GM12878 (cell line): ENCODE measurements around the gene PNLIP. TPM values are rescaled to one million over a fixed set of nuclear protein-coding genes. Genes with fewer than 3 reads are reported as not detected.

ENCODE experiments used
- ATAC-seq: fragments of 200-7000 bp; cut with Tn5 transposase; 3 replicates; pipeline ENCODE4 v1.9.1; 2020; ENCODE audit warnings: mild to moderate bottlenecking, moderate library complexity
- BruUV-seq: library from RNA; stranded (reverse); fragments of 400-500 nt; replicated peaks from 2 replicates; lab custom pipeline; 2021; lab: Mats Ljungman, UMichigan
- CTCF ChIA-PET: fragments of 300-600 bp; sonication (Branson Sonifier 250); formaldehyde crosslinking; extraction: SDS; loops from one replicate; lab custom pipeline; 2021; ENCODE audit warnings: inconsistent platforms; lab: Yijun Ruan, JAX
- POLR2A ChIA-PET: fragments of 350-600 bp; formaldehyde crosslinking; extraction: SDS; loops from one replicate; lab custom pipeline; 2021; ENCODE audit warnings: inconsistent platforms; lab: Charles Lee
- RAD21 ChIA-PET: fragments of 300-600 bp; sonication (Branson Sonifier 250); formaldehyde crosslinking; loops from one replicate; lab custom pipeline; 2023; ENCODE audit warnings: antibody characterized with exemption; ENCODE audit not compliant: unreplicated experiment; lab: Charles Lee
- SMC1A ChIA-PET: fragments of 300-600 bp; sonication (Branson Sonifier 250); formaldehyde crosslinking; loops from one replicate; lab custom pipeline; 2023; ENCODE audit not compliant: unreplicated experiment, uncharacterized antibody; lab: Charles Lee
- DNase-seq: peaks from one replicate; pipeline ENCODE4 v3.0.0-alpha.2; 2011; ENCODE audit warnings: low read depth, low spot score
- FAIRE-seq: peaks from 3 replicates; lab custom pipeline; 2011; peaks lifted over from hg19 to GRCh38; lab: Jason Lieb, UNC
- H2AFZ ChIP-seq: 2 replicates; pipeline ENCODE4 v1.6.0; 2011; ENCODE audit warnings: low read depth, low read length, control low read depth; ENCODE audit not compliant: control insufficient read depth
- H3K27ac ChIP-seq: 2 replicates; pipeline ENCODE4 v1.5.1; 2011; ENCODE audit warnings: control low read depth; ENCODE audit not compliant: control insufficient read depth, insufficient read depth
- H3K27me3 ChIP-seq, 2 experiments: replicated peaks in 1 of 2; 2 replicates each; pipeline versions ENCODE4 v1.6.0 to v1.6.1; 2011; ENCODE audit warnings: low read length in 1 of 2; ENCODE audit not compliant: control insufficient read depth in 2 of 2, insufficient read depth in 2 of 2
- H3K36me3 ChIP-seq, 2 experiments: 2 replicates each; pipeline ENCODE4 v1.5.1; 2011; ENCODE audit warnings: low read length in 1 of 2; ENCODE audit not compliant: control insufficient read depth in 2 of 2, insufficient read depth in 2 of 2
- H3K4me1 ChIP-seq: 2 replicates; pipeline ENCODE4 v1.6.1; 2011; ENCODE audit warnings: mild to moderate bottlenecking, low read length, moderate library complexity, mixed read lengths; ENCODE audit not compliant: control insufficient read depth, insufficient read depth
- H3K4me2 ChIP-seq: 2 replicates; pipeline ENCODE4 v1.6.0; 2011; ENCODE audit warnings: control low read depth; ENCODE audit not compliant: control insufficient read depth, insufficient read depth
- H3K4me3 ChIP-seq: fragments of 200-600 bp; sonication (generic); 2 replicates; pipeline ENCODE4 v1.5.1; 2016
- H3K79me2 ChIP-seq: 2 replicates; pipeline ENCODE4 v1.6.0; 2011; ENCODE audit warnings: low read length; ENCODE audit not compliant: control insufficient read depth, insufficient read depth
- H3K9ac ChIP-seq: 2 replicates; pipeline ENCODE4 v1.8.0; 2011; ENCODE audit warnings: low read length, control low read depth, mixed read lengths; ENCODE audit not compliant: control insufficient read depth, insufficient read depth
- H3K9me3 ChIP-seq: replicated peaks from 3 replicates; pipeline ENCODE4 v1.5.1; 2011; ENCODE audit warnings: mild to moderate bottlenecking, low read length; ENCODE audit not compliant: control insufficient read depth, insufficient read depth
- H4K20me1 ChIP-seq: 2 replicates; pipeline ENCODE4 v1.6.0; 2011; ENCODE audit not compliant: control insufficient read depth, insufficient read depth
- CBX3 ChIP-seq: fragments of 200-600 bp; sonication (generic); IDR thresholded peaks from 2 replicates; pipeline ENCODE4 v1.6.1; 2016; ENCODE audit warnings: low read depth, borderline replicate concordance
- CREM ChIP-seq: IDR thresholded peaks from 2 replicates; pipeline ENCODE4 v1.6.1; 2014; ENCODE audit warnings: antibody characterized with exemption, low read depth
- IKZF2 ChIP-seq, 2 experiments: fragments of 450-650 bp; IDR thresholded peaks; 2 replicates each; pipeline ENCODE4 v1.6.1; 2017; ENCODE audit warnings: mild to moderate bottlenecking in 2 of 2, moderate library complexity in 2 of 2
- JUNB ChIP-seq: IDR thresholded peaks from 2 replicates; pipeline ENCODE4 v1.6.1; 2016; ENCODE audit warnings: antibody characterized with exemption, mild to moderate bottlenecking
- NFIC ChIP-seq: IDR thresholded peaks from 2 replicates; pipeline ENCODE4 v1.6.1; 2012; ENCODE audit warnings: low read depth, mild to moderate bottlenecking, inconsistent platforms, low read length, moderate library complexity
- POLR2AphosphoS2 ChIP-seq: IDR thresholded peaks from 2 replicates; pipeline ENCODE4 v1.6.1; 2011; ENCODE audit warnings: low read depth, mild to moderate bottlenecking, low read length, improper control_type of control experiment, moderate library complexity
- RCOR1 ChIP-seq: conservative IDR thresholded peaks from 2 replicates; pipeline ENCODE4 v1.6.1; 2012; ENCODE audit warnings: low read depth, low read length, improper control_type of control experiment
- SP1 ChIP-seq: IDR thresholded peaks from one replicate; pipeline ENCODE4 v1.6.1; 2011; ENCODE audit warnings: low read depth, low read length
- STAT1 ChIP-seq: fragments of 450-650 bp; conservative IDR thresholded peaks from 2 replicates; pipeline ENCODE4 v1.6.1; 2014; ENCODE audit warnings: antibody characterized with exemption, mild to moderate bottlenecking
- YBX1 ChIP-seq: fragments of 450-650 bp; IDR thresholded peaks from 2 replicates; pipeline ENCODE4 v1.6.1; 2016; ENCODE audit warnings: antibody characterized with exemption
- ZNF384 ChIP-seq: IDR thresholded peaks from 2 replicates; pipeline ENCODE4 v1.6.1; 2012; ENCODE audit warnings: low read depth, mild to moderate bottlenecking, low read length, improper control_type of control experiment, borderline replicate concordance
- in situ Hi-C: fragments of 300-500 bp; cut with MboI; formaldehyde crosslinking; loops from 9 replicates; pipeline ENCODE4 v1.14.3; 2018; ENCODE audit warnings: mixed read lengths
- intact Hi-C: fragments of 100-400 bp; cut with micrococcal nuclease; formaldehyde crosslinking; loops from one replicate; pipeline ENCODE4 v1.14.2; 2022; ENCODE audit not compliant: unreplicated experiment
- polyA plus RNA-seq, 11 experiments: library from polyadenylated mRNA; depleted of rRNA in 4 of 11; unstranded in 6 of 11; stranded (reverse) in 5 of 11; fragments of >200 nt; fragmentation: Nextera tagmentation in 4 of 11; fragmentation: Illumina TruSeq in 1 of 11; extraction: Ambion mirVana in 4 of 11; extraction: Trizol in 1 of 11; gene quantifications; 1 replicate in 1 of 11; 2 replicates in 10 of 11; pipeline versions ENCODE4 v1.2.1 to v1.2.3, GENCODE V29; 2011 to 2016; ENCODE audit warnings: inconsistent platforms in 2 of 11, missing spikeins in 2 of 11, low read depth in 1 of 11
- total RNA-seq, 4 experiments: library from RNA; depleted of rRNA in 3 of 4; stranded (reverse); fragments of >200 nt in 3 of 4; fragmentation: Illumina TruSeq in 1 of 4; extraction: Trizol in 1 of 4; gene quantifications; 2 replicates each; pipeline versions ENCODE4 v1.2.1 to v1.2.3, GENCODE V29; 2013 to 2021
- TF ChIP-seq, protein P1 (sequence below): fragments of 150-350 bp; IDR thresholded peaks from 2 replicates; pipeline ENCODE4 v1.6.1; 2016; ENCODE audit warnings: low read depth, low read length
- TF ChIP-seq, protein P2 (sequence below): IDR thresholded peaks from 2 replicates; pipeline ENCODE4 v1.6.1; 2011; ENCODE audit warnings: borderline replicate concordance, low read depth, mild to moderate bottlenecking, moderate library complexity, low read length; ENCODE audit not compliant: insufficient read depth, poor library complexity, severe bottlenecking
- TF ChIP-seq, protein P3 (sequence below): fragments of 450-650 bp; IDR thresholded peaks from 2 replicates; pipeline ENCODE4 v1.6.1; 2017; ENCODE audit warnings: mild to moderate bottlenecking
- TF ChIP-seq, protein P4 (sequence below): IDR thresholded peaks from 2 replicates; pipeline ENCODE4 v1.6.1; 2012; ENCODE audit warnings: low read depth, low read length, improper control_type of control experiment
- TF ChIP-seq, protein P5 (sequence below): fragments of 450-650 bp; IDR thresholded peaks from 2 replicates; pipeline ENCODE4 v1.6.1; 2016; ENCODE audit warnings: mild to moderate bottlenecking

PNLIP gene
- total and polyA plus RNA-seq, 10 of the 15 experiments (the other 5 are each of a cell fraction or from before 2014, with no cell fraction given) = 1.1 TPM; not detected in 9

DNA sequence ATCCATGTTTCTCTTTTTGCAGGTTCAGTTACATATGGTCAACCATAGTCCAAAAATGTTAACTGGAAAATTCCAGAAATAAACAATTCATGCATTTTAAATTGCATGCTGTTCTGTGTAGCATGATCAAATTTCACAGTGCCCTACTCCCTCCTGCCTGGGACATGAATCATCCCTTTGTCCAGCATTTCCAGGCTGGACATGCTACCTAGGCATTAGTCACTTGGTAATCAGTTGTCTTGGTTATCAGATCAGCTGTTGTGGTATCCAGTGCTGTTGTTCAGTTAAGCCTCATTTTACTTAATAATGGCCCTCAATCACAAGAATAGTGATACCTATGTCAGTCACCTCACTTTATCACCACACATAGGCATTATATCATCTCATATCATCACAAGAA is 7.3 kb upstream of the PNLIP start:
- H3K36me3 ChIP-seq = no peaks in the 10 kb centered on the region
- DNase-seq = no peak
- no peaks in the 10 kb centered on the region for H4K20me1 ChIP-seq
- POLR2A ChIA-PET = no interaction called here
- CTCF ChIA-PET = no interaction called here
- no peaks in the 10 kb centered on the region for H3K9me3 ChIP-seq
- intact Hi-C loops = no loop called here
- H3K4me2 ChIP-seq = no peak overlapping the region
- BruUV-seq = no TSS peak
- SMC1A ChIA-PET = no interaction called here
- no peak overlapping the region for H3K27ac ChIP-seq
- H3K27me3 ChIP-seq = no peaks in the 10 kb centered on the region
- H3K79me2 ChIP-seq = no peaks in the 10 kb centered on the region
- no peak overlapping the region for H2AFZ ChIP-seq
- RAD21 ChIA-PET = no interaction called here
- ATAC-seq = no peak
- no peak for FAIRE-seq
- no peak overlapping the region for H3K4me3 ChIP-seq
- H3K4me1 ChIP-seq = no peaks in the 10 kb centered on the region
- in situ Hi-C loops = no loop called here
- H3K9ac ChIP-seq = no peak overlapping the region
- TF ChIP-seq CREM (no peak), YBX1 (no peak), POLR2AphosphoS2 (no peak), IKZF2 (IDR thresholded peaks at IDR 0.05) (no peak), RCOR1 (no peak), CBX3 (no peak), ZNF384 (no peak), NFIC (no peak), SP1 (no peak), STAT1 (no peak), JUNB (no peak)
- TF ChIP-seq, protein P1, sequence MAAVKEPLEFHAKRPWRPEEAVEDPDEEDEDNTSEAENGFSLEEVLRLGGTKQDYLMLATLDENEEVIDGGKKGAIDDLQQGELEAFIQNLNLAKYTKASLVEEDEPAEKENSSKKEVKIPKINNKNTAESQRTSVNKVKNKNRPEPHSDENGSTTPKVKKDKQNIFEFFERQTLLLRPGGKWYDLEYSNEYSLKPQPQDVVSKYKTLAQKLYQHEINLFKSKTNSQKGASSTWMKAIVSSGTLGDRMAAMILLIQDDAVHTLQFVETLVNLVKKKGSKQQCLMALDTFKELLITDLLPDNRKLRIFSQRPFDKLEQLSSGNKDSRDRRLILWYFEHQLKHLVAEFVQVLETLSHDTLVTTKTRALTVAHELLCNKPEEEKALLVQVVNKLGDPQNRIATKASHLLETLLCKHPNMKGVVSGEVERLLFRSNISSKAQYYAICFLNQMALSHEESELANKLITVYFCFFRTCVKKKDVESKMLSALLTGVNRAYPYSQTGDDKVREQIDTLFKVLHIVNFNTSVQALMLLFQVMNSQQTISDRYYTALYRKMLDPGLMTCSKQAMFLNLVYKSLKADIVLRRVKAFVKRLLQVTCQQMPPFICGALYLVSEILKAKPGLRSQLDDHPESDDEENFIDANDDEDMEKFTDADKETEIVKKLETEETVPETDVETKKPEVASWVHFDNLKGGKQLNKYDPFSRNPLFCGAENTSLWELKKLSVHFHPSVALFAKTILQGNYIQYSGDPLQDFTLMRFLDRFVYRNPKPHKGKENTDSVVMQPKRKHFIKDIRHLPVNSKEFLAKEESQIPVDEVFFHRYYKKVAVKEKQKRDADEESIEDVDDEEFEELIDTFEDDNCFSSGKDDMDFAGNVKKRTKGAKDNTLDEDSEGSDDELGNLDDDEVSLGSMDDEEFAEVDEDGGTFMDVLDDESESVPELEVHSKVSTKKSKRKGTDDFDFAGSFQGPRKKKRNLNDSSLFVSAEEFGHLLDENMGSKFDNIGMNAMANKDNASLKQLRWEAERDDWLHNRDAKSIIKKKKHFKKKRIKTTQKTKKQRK = no peak
- TF ChIP-seq, protein P2, sequence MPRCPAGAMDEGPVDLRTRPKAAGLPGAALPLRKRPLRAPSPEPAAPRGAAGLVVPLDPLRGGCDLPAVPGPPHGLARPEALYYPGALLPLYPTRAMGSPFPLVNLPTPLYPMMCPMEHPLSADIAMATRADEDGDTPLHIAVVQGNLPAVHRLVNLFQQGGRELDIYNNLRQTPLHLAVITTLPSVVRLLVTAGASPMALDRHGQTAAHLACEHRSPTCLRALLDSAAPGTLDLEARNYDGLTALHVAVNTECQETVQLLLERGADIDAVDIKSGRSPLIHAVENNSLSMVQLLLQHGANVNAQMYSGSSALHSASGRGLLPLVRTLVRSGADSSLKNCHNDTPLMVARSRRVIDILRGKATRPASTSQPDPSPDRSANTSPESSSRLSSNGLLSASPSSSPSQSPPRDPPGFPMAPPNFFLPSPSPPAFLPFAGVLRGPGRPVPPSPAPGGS = no peak
- TF ChIP-seq, protein P3, sequence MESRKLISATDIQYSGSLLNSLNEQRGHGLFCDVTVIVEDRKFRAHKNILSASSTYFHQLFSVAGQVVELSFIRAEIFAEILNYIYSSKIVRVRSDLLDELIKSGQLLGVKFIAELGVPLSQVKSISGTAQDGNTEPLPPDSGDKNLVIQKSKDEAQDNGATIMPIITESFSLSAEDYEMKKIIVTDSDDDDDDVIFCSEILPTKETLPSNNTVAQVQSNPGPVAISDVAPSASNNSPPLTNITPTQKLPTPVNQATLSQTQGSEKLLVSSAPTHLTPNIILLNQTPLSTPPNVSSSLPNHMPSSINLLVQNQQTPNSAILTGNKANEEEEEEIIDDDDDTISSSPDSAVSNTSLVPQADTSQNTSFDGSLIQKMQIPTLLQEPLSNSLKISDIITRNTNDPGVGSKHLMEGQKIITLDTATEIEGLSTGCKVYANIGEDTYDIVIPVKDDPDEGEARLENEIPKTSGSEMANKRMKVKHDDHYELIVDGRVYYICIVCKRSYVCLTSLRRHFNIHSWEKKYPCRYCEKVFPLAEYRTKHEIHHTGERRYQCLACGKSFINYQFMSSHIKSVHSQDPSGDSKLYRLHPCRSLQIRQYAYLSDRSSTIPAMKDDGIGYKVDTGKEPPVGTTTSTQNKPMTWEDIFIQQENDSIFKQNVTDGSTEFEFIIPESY = no peak
- TF ChIP-seq, protein P4, sequence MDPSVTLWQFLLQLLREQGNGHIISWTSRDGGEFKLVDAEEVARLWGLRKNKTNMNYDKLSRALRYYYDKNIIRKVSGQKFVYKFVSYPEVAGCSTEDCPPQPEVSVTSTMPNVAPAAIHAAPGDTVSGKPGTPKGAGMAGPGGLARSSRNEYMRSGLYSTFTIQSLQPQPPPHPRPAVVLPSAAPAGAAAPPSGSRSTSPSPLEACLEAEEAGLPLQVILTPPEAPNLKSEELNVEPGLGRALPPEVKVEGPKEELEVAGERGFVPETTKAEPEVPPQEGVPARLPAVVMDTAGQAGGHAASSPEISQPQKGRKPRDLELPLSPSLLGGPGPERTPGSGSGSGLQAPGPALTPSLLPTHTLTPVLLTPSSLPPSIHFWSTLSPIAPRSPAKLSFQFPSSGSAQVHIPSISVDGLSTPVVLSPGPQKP = no peak
- TF ChIP-seq, protein P5, sequence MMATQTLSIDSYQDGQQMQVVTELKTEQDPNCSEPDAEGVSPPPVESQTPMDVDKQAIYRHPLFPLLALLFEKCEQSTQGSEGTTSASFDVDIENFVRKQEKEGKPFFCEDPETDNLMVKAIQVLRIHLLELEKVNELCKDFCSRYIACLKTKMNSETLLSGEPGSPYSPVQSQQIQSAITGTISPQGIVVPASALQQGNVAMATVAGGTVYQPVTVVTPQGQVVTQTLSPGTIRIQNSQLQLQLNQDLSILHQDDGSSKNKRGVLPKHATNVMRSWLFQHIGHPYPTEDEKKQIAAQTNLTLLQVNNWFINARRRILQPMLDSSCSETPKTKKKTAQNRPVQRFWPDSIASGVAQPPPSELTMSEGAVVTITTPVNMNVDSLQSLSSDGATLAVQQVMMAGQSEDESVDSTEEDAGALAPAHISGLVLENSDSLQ = no peak
